AG20443 (cell line): ENCODE data around the gene SDK1.

ENCODE experiments used
- DNase-seq: peaks from one replicate; pipeline ENCODE4 v3.0.0; 2012; ENCODE audit warnings: low spot score, mixed read lengths

Gene SDK1

DNA sequence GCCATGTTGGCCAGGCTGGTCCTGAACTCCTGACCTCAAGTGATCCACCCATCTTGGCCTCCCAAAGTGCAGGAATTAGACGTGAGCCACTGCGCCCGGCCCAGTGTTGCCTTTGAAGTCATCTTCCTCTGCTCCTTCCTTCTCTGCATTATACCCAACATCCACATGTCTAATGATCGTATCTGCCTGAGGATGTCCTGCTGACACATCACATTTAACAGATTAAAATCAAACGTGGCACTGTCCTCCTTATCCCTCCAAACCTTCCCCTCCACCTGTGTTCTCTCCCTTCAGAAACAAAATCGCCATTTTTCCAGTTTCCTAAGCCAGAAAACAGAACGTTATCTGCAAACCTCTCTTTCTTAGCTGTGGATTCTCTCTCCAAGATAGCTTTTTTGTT, 8.4 kb upstream of the SDK1 start:
- DNase-seq: no peak

DNA sequence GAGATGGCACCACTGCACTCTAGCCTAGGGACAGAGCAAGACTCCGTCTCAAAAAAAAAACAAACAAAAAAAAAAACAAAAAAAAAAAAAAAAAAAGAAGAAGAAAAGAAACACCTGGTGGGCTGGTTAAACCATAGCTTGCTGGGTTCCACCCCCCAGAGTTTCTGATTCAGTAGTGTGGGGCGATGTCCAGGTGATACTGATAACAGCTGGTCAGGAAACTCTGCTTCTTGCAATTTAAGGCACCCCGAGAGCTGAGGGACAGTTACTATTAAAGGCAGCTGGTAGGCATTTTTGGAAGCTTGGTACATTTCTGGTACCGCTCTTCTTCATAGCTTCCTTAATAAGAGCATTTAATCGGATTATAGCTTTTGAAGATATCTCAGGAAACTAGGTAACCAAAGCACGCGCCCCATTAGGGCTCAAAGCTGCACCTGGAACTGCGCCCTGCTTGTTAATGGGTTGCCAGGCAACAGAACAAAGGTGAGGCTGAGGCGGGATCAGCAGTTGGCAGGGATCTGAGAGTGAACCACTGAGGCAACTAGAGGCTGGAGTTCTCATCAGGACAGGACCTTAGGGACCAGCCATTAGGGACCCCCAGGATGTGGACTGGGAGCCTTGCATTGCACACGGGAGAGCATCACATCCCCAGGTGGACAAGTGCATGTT, 6.5 kb upstream of the SDK1 start:
- no peak for DNase-seq

DNA sequence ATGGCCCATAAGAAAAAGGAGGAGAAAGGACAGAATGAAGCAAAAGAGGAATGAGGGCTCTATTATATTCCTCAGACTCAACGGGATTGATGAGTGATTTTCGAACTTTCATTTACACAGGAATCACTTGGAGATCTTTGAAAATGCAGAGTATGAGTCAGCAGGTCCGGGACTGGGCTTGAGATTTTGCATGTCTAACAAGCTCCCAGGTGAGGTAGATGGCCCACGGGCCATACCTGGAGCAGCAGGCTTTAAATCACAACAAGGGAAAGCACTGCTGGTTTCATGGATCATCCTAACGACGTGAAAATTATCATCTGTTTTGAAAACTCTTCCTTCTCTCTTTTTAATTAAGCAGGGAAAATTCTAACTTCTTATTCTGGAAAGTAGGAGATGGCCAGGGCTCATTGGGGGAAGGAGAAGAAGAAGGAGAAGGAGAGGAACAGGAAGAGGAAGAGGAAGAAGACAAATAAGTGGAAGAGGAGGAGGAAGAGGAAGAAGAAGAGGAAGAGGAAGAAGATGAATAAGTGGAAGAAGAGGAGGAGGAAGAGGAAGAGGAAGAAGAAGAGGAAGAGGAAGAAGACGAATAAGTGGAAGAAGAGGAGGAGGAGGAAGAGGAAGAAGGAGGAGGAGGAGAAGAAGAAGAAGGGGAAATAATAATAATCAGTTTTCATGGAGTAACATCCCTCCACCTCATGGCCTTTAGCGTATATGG, 3.8 kb upstream of the SDK1 start:
- no peak for DNase-seq

GRCh38 chr7:3300221-3300650, 816 bp upstream of the SDK1 start:
- DNase-seq: no peak

- peak; percentile 14 for DNase-seq
These were observed 338 bp downstream of the SDK1 start for GRCh38 chr7:3301449-3301731.

- DNase-seq: peak; percentile 17
These were observed 973 bp downstream of the SDK1 start for GRCh38 chr7:3301831-3302618.

- DNase-seq: no peak
These were observed 1.7 kb downstream of the SDK1 start for GRCh38 chr7:3302681-3303320.

DNA sequence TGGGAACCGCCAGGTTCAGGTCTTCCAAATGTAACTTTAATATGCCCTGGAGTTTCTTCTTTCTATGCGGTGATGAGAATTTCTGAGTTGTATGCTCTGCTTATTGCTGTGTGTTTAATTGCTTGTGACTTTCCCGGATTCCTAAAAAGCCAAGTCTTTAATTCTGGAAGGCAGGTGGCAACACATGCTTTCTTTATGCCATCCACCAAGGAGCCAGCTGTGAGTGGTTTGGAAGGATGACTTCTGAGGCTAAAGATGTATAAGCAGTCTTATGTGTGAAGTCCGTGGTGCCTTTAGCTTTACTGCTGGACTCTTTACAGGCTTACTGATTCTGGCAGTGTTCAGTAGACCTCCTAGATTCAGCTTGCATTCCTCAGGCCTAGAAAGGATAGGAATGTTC, 3.1 kb downstream of the SDK1 start:
- no peak for DNase-seq

DNA sequence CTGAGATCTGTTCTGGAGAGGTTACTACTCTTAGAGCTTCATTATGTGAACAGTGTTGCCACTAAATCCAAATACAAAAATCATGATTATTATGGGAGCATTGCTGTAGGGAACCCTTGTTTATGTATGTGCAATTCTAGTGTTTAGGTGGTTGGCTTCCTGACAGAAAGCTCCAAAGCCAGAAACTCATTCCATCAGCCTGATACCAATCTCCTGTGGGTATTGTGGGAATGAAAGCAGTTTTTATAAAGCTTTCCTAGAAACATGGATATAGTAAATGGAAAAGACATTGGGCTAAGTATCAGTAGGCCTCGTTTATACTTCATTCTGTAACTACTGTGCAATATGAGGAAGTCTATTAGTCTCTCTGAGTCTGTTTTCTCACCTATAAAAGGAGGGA, 6.4 kb downstream of the SDK1 start:
- DNase-seq: no peak

- no peak for DNase-seq
These were observed 8.1 kb downstream of the SDK1 start for GRCh38 chr7:3309140-3309539.

GRCh38 chr7:3309956-3310355, 8.9 kb downstream of the SDK1 start:
- no peak for DNase-seq

- DNase-seq: no peak
These were observed 9.8 kb downstream of the SDK1 start for GRCh38 chr7:3310884-3311283.

DNA sequence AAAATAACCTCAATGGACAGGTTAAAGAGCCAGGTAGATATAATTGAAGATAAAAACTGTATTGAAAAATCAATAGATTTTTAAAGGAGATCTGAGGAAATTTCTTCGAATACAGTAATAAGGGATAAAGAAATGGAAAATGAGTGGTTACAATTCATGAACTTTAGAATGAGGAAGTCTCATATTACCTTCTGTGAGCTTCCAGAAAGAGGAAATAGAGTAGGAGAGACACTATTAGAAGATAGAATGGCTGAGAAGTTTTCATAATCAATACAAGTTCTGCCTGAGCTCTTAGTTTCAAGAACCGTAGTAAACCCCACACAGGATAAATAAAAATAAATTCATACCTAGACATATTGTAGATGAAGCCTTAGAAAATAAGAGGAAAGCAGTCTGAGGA, 11.5 kb downstream of the SDK1 start:
- DNase-seq: no peak

DNA sequence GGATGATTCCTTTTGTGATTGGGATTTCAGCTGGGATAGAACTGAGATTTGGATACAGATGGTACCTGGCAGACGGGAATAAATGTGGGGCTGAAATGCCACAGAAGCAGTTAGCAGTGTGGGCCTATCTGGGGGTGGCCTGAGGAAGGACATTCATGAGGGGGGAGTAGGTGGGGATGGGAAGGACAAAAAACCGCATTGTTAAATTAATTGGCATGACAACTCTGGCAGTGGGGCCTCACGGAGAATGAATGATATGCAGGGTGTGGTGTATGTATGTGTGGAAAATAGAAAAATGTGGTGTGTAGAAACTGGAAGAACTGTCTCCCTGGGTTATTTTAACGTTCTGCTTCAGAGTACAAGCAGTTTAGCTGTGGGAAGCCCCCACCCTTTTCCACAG, 17.8 kb downstream of the SDK1 start:
- DNase-seq: no peak

DNA sequence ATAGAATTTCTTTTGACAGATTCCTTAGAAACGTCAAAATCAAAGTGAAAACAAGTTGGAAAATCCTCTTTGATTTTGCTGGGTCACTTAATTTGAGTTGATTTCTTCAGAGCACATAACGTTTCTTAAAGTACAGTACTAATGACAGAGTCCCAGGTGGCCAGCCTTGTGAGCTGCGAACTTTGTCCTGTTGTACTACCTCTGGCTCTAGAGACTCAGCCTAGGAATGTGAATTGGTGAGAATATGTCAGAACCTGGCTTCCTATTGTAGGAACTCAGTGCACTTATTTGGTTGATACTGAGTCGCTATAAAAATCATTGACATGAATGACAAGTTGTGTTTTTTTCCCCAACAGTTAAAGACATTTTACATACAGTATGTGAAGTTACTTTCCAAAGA, 20.2 kb downstream of the SDK1 start:
- DNase-seq: no peak

- no peak for DNase-seq
These were observed 20.7 kb downstream of the SDK1 start for GRCh38 chr7:3321745-3322144.

DNA sequence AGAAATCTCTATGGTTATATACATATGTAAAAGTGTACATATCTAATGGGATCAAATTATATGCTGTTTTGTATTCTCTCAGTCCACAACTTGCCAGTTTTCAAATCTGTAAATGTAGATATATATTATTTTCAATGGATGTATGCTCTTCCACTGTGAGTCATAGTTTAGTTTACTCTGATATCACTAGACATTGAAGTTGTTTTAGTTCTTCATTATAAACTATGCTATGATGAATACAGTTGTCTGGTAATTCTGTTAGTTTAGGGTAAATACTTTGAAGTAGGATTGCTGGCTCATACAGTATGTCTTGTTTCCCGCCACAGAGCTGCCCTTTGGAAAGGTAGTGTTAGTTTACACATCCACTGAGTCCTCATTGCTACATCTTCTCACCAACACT, 25.2 kb downstream of the SDK1 start:
- no peak for DNase-seq

DNA sequence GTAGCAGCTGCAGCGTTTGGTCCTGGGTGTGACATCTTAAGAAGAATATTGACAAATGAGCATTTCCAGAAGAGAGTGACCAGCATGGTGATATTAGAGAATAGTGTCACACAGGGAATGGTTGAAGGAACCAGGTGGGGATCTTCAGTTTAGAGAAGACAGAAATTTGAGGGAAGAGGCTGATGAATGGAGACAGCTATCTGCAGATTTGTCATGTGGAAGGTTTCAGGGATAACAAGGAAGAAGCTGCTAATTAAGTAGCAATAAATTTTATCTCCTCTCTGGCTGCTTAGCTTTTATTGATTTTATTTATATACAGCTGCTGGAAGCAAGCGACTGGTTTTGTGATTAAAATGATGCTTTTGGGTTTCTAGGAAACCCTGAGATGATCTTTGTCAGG, 26.0 kb downstream of the SDK1 start:
- DNase-seq: no peak

GRCh38 chr7:3327655-3328054, 26.6 kb downstream of the SDK1 start:
- no peak for DNase-seq

DNA sequence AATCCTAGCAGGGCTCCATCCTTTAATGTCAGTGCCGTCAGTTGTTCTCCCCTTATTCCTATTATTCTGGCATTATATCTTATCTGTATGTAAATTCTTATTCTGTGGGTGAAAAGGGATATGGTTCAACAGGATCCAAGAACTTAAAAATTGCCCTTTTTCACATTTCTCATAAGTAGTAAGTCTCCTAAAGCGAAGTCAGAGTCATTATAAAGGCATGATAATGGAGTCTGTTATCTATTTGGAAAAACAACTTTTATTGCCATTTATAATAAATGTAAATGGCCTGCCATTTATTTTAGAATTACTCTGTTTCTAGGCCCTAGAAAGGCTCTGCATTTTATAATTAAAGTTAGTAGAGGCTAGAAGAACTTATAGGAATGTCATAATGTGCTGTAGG, 31.3 kb downstream of the SDK1 start:
- DNase-seq: no peak

DNA sequence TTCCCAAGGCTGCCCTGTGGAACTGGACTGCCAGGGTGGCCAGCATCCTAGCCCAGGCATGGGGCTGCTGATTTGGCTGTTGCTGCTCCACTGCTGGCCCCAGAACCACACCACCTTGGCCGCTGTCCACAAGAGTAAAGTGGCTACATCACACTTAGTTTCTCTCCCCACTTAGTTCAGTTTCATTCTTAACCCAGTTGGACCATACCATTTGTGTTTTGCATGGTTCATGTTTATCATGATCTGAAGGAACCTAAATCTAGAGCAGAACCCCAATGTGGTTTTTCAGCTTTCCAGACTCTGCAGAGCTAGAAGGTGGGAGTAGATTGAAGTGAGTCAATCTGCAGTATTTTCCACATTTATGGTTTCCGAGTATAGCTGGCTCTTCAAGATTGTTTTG, 32.8 kb downstream of the SDK1 start:
- DNase-seq: no peak

DNA sequence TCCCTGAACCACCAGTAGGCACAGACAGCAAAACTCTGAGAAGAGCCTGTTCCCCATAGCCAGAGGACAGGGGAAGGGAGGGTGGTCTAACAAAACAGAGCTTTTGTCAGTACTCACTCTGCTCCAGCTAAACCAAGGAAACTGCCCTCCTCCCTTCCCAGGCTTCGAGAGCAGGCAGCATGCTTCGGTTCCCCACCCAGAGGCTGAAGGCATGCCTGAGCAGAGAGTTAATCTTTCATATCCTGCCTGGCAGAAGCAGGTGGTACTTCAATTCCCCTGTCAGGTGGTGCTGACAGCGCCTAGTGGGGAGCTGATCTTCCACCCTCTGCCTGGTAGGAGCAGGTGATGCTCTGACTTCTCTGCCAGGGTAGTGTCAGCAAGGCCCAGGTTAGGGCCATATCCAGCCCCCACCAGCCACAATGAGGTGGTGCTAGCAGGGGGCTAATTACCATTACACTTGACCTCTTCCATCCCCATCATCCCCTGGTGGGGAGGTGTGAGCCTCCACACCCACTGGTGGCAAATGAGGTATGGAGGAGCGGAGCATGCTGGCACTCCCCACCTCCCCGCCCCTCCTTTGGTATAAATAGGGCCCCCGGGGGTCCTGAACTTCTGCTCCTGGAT, 35.1 kb downstream of the SDK1 start:
- DNase-seq: no peak

DNA sequence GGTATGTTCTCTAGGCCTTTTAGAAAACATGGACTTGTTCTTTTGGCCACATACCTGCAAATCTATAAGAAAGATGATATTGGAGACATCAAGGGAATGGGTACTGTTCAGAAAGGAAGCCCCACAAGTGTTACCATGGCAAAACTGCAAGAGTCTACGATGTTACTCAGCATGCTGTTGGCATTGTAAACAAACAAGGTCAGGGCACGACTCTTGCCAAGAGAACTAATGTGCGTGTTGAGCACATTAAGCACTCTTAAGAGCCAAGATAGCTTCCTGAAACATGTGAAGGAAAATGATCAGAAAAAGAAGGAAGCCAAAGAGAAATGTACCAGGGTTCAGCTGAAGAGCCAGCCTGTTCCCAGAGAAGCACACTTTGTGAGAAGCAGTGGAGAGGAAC, 37.1 kb downstream of the SDK1 start:
- no peak for DNase-seq
